H1 (cell line): ENCODE data around the gene EPHA4. TPM values are rescaled to one million over a fixed set of nuclear protein-coding genes. Genes with fewer than 3 reads are reported as not detected.

ENCODE experiments used
- CTCF ChIA-PET: fragments of 300-600 bp; sonication (Branson Sonifier 250); formaldehyde crosslinking; loops from one replicate; lab custom pipeline; 2021; ENCODE audit not compliant: partially characterized antibody; lab: Charles Lee
- POLR2A ChIA-PET: fragments of 300-600 bp; sonication (Branson Sonifier 250); formaldehyde crosslinking; loops from one replicate; lab custom pipeline; 2021; ENCODE audit warnings: inconsistent platforms; ENCODE audit not compliant: partially characterized antibody; lab: Charles Lee
- DNase-seq, 2 experiments: peaks; one replicate each; pipeline versions ENCODE4 v3.0.0 to v3.0.0-alpha.2; 2010 to 2022; ENCODE audit warnings: low spot score in 2 of 2, low read depth in 1 of 2, mixed read lengths in 1 of 2
- FAIRE-seq: peaks from 2 replicates; lab custom pipeline; 2011; peaks lifted over from hg19 to GRCh38; lab: Jason Lieb, UNC
- H2AFZ ChIP-seq: 2 replicates; pipeline ENCODE4 v1.8.1; 2012; ENCODE audit warnings: low read length, inconsistent platforms
- H2AK5ac ChIP-seq: 2 replicates; pipeline ENCODE4 v1.6.1; 2013; ENCODE audit warnings: low read depth, low read length
- H2BK120ac ChIP-seq: replicated peaks from 2 replicates; pipeline ENCODE3; 2013; ENCODE audit warnings: low read depth, low read length, inconsistent platforms
- H2BK12ac ChIP-seq: 2 replicates; pipeline ENCODE4 v1.6.1; 2013; ENCODE audit warnings: low read depth, low read length
- H2BK15ac ChIP-seq: 2 replicates; pipeline ENCODE4 v1.6.1; 2013; ENCODE audit warnings: low read length
- H2BK20ac ChIP-seq: 2 replicates; pipeline ENCODE4 v1.6.1; 2013; ENCODE audit warnings: low read length
- H2BK5ac ChIP-seq: 2 replicates; pipeline ENCODE4 v1.6.1; 2013; ENCODE audit warnings: low read depth, low read length
- H3K14ac ChIP-seq: 2 replicates; pipeline ENCODE4 v1.6.1; 2013; ENCODE audit warnings: inconsistent platforms; ENCODE audit not compliant: insufficient read length
- H3K18ac ChIP-seq: 2 replicates; pipeline ENCODE4 v1.6.1; 2013; ENCODE audit warnings: low read length; ENCODE audit errors: extremely low read depth
- H3K23ac ChIP-seq: 2 replicates; pipeline ENCODE4 v1.6.1; 2013; ENCODE audit warnings: inconsistent platforms; ENCODE audit not compliant: insufficient read length
- H3K23me2 ChIP-seq: 2 replicates; pipeline ENCODE4 v1.6.1; 2013; ENCODE audit warnings: low read depth, low read length
- H3K27ac ChIP-seq: 2 replicates; pipeline ENCODE4 v1.6.1; 2011; ENCODE audit warnings: low read depth, low read length, inconsistent platforms
- H3K27me3 ChIP-seq, 4 experiments: replicated peaks in 1 of 4; 1 replicate in 1 of 4; 2 replicates in 3 of 4; pipeline versions ENCODE4 v1.6.1 to v1.8.1; 2011 to 2013; ENCODE audit warnings: low read length in 3 of 4, mild to moderate bottlenecking in 3 of 4, inconsistent platforms in 2 of 4, mixed read lengths in 2 of 4, moderate library complexity in 1 of 4; ENCODE audit not compliant: control insufficient read depth in 3 of 4, insufficient read depth in 3 of 4; ENCODE audit errors: extremely low read depth in 1 of 4
- H3K36me3 ChIP-seq, 4 experiments: 2 replicates each; pipeline versions ENCODE4 v1.6.1 to v1.8.1; 2011 to 2013; ENCODE audit warnings: mild to moderate bottlenecking in 4 of 4, low read length in 3 of 4, moderate library complexity in 2 of 4, control low read depth in 1 of 4, inconsistent platforms in 1 of 4; ENCODE audit not compliant: insufficient read depth in 4 of 4, control insufficient read depth in 2 of 4
- H3K4ac ChIP-seq: replicated peaks from 2 replicates; pipeline ENCODE3; 2013; ENCODE audit warnings: low read length, low read depth, mixed read lengths, inconsistent platforms; ENCODE audit not compliant: insufficient read length
- H3K4me1 ChIP-seq, 4 experiments: replicated peaks in 1 of 4; 1 replicate in 1 of 4; 2 replicates in 3 of 4; pipeline versions ENCODE4 v1.6.1 to v1.8.1; 2011 to 2013; ENCODE audit warnings: low read length in 3 of 4, inconsistent platforms in 2 of 4, mixed read lengths in 1 of 4; ENCODE audit not compliant: insufficient read depth in 4 of 4, control insufficient read depth in 3 of 4
- H3K4me2 ChIP-seq, 2 experiments: 2 replicates each; pipeline versions ENCODE4 v1.6.1 to v1.8.1; 2011 to 2013; ENCODE audit warnings: low read depth in 2 of 2, low read length in 2 of 2, control low read depth in 1 of 2, inconsistent platforms in 1 of 2, mild to moderate bottlenecking in 1 of 2; ENCODE audit not compliant: insufficient read depth in 1 of 2
- H3K4me3 ChIP-seq, 4 experiments: fragments of 200-600, 300-600 bp in 1 of 4; sonication (generic), shearing (Covaris generic), sonication (Bioruptor Twin) in 1 of 4; 2 replicates each; pipeline versions ENCODE4 v1.5.1 to v1.8.1; 2011 to 2016; ENCODE audit warnings: low read length in 4 of 4, low read depth in 3 of 4, control low read depth in 2 of 4, inconsistent platforms in 2 of 4, mild to moderate bottlenecking in 2 of 4, mixed read lengths in 1 of 4, moderate library complexity in 1 of 4; ENCODE audit not compliant: insufficient read depth in 2 of 4; ENCODE audit errors: extremely low read depth in 1 of 4
- H3K56ac ChIP-seq: replicated peaks from 2 replicates; pipeline ENCODE3; 2013; ENCODE audit warnings: low read depth, mild to moderate bottlenecking, mixed read lengths, low read length, inconsistent platforms; ENCODE audit not compliant: insufficient read length
- H3K79me1 ChIP-seq: 2 replicates; pipeline ENCODE4 v1.6.1; 2013; ENCODE audit warnings: low read depth, low read length, control low read depth
- H3K79me2 ChIP-seq, 2 experiments: 2 replicates each; pipeline versions ENCODE4 v1.6.1 to v1.8.1; 2012 to 2013; ENCODE audit warnings: low read length in 2 of 2, mild to moderate bottlenecking in 2 of 2, inconsistent platforms in 1 of 2; ENCODE audit not compliant: insufficient read depth in 2 of 2, control insufficient read depth in 1 of 2
- H3K9ac ChIP-seq, 4 experiments: replicated peaks in 1 of 4; 1 replicate in 1 of 4; 2 replicates in 3 of 4; pipeline versions ENCODE4 v1.6.1 to v1.8.1; 2011 to 2013; ENCODE audit warnings: low read depth in 3 of 4, low read length in 3 of 4, control low read depth in 2 of 4, mild to moderate bottlenecking in 2 of 4, moderate library complexity in 2 of 4, inconsistent platforms in 1 of 4; ENCODE audit errors: extremely low read depth in 1 of 4
- H3K9me3 ChIP-seq, 2 experiments: 2 replicates each; pipeline versions ENCODE4 v1.6.1 to v1.8.1; 2012 to 2013; ENCODE audit warnings: mild to moderate bottlenecking in 2 of 2, moderate library complexity in 2 of 2, control low read depth in 1 of 2, inconsistent platforms in 1 of 2, low read depth in 1 of 2, low read length in 1 of 2, mixed read lengths in 1 of 2; ENCODE audit not compliant: insufficient read depth in 2 of 2
- H4K20me1 ChIP-seq, 2 experiments: replicated peaks in 1 of 2; 2 replicates each; pipeline versions ENCODE3 to v1.8.1; 2011 to 2013; ENCODE audit warnings: inconsistent platforms in 2 of 2, low read length in 2 of 2, mild to moderate bottlenecking in 1 of 2; ENCODE audit not compliant: insufficient read depth in 2 of 2, control insufficient read depth in 1 of 2
- H4K5ac ChIP-seq: 2 replicates; pipeline ENCODE4 v1.6.1; 2013; ENCODE audit warnings: low read length, low read depth, mixed read lengths, inconsistent platforms; ENCODE audit not compliant: insufficient read length
- H4K8ac ChIP-seq: 2 replicates; pipeline ENCODE4 v1.8.0; 2013; ENCODE audit warnings: mild to moderate bottlenecking, moderate library complexity, low read length, inconsistent platforms; ENCODE audit not compliant: insufficient read depth; ENCODE audit errors: extremely low read depth
- H4K91ac ChIP-seq: replicated peaks from 2 replicates; pipeline ENCODE3; 2013; ENCODE audit warnings: low read length, mixed read lengths, inconsistent platforms; ENCODE audit not compliant: insufficient read length
- CEBPB ChIP-seq: IDR thresholded peaks from 2 replicates; pipeline ENCODE4 v1.6.1; 2012; ENCODE audit warnings: low read depth, low read length
- HDAC2 ChIP-seq, 2 experiments: fragments of 300-600 bp in 1 of 2; sonication (generic) in 1 of 2; IDR thresholded peaks; 2 replicates each; pipeline ENCODE4 v1.6.1; 2011 to 2012; ENCODE audit warnings: low read depth in 2 of 2, low read length in 2 of 2, mild to moderate bottlenecking in 2 of 2, moderate library complexity in 2 of 2, borderline replicate concordance in 1 of 2, inconsistent platforms in 1 of 2
- JUN ChIP-seq: IDR thresholded peaks from 2 replicates; pipeline ENCODE4 v1.6.1; 2011; ENCODE audit warnings: low read depth, mild to moderate bottlenecking, improper control_type of control experiment, low read length
- KDM1A ChIP-seq: fragments of 200-600, 300-600 bp; sonication (generic); IDR thresholded peaks from 2 replicates; pipeline ENCODE4 v1.7.1; 2016; ENCODE audit warnings: mild to moderate bottlenecking, low read length, borderline replicate concordance
- MAFK ChIP-seq: IDR thresholded peaks from 2 replicates; pipeline ENCODE4 v1.6.1; 2012; ENCODE audit warnings: low read depth, mild to moderate bottlenecking, improper control_type of control experiment, low read length
- NANOG ChIP-seq: IDR thresholded peaks from 2 replicates; pipeline ENCODE4 v1.6.1; 2011; ENCODE audit warnings: low read length, low read depth, mild to moderate bottlenecking, inconsistent platforms; ENCODE audit not compliant: insufficient read depth, poor library complexity, severe bottlenecking
- POU5F1 ChIP-seq: IDR thresholded peaks from 2 replicates; pipeline ENCODE4 v1.6.1; 2011; ENCODE audit warnings: low read depth, mild to moderate bottlenecking, low read length, moderate library complexity
- RXRA ChIP-seq: IDR thresholded peaks from 2 replicates; pipeline ENCODE4 v1.6.1; 2011; ENCODE audit warnings: low read depth, mild to moderate bottlenecking, low read length, moderate library complexity; ENCODE audit not compliant: insufficient read depth
- SP4 ChIP-seq: IDR thresholded peaks from 2 replicates; pipeline ENCODE4 v1.6.1; 2012; ENCODE audit warnings: low read length, inconsistent platforms
- WGBS, 2 experiments: shearing (Covaris generic) in 1 of 2; methylation state at CpG; one replicate each; pipeline versions ENCODE4 v1.1.6 to v1.1.7; 2013 to 2015; ENCODE audit warnings: low lambda C conversion rate in 2 of 2, mixed read lengths in 2 of 2, inconsistent platforms in 1 of 2, low coverage in 1 of 2, missing lambda C conversion rate in 1 of 2; ENCODE audit not compliant: insufficient replicate concordance in 2 of 2, insufficient coverage in 1 of 2, insufficient read length in 1 of 2; ENCODE audit errors: extremely low coverage in 1 of 2, missing lambda C conversion rate in 1 of 2; 5-methylcytosine and 5-hydroxymethylcytosine counted together
- polyA plus RNA-seq, 7 experiments: library from polyadenylated mRNA; depleted of rRNA in 3 of 7; stranded (reverse) in 5 of 7; unstranded in 2 of 7; fragments of >200 nt in 5 of 7; fragments of 200-250 nt in 2 of 7; gene quantifications; 1 replicate in 5 of 7; 2 replicates in 1 of 7; 4 replicates in 1 of 7; pipeline versions ENCODE4 v1.2.1 to v1.2.3, GENCODE V29; 2011 to 2013; ENCODE audit warnings: missing spikeins in 2 of 7, mixed read lengths in 2 of 7
- total RNA-seq: library from RNA; stranded (reverse); fragmentation: NEBNext Ultra II Directional; extraction: Animal tissue kit (Norgen Biotek cat#: 25700); gene quantifications from 2 replicates; pipeline ENCODE4 v1.2.1, GENCODE V29; 2021

EPHA4 gene
- total and polyA plus RNA-seq, 2 of the 8 experiments (the other 6 are each of a cell fraction or from before 2014, with no cell fraction given) = 4.3 to 5.7 TPM

DNA sequence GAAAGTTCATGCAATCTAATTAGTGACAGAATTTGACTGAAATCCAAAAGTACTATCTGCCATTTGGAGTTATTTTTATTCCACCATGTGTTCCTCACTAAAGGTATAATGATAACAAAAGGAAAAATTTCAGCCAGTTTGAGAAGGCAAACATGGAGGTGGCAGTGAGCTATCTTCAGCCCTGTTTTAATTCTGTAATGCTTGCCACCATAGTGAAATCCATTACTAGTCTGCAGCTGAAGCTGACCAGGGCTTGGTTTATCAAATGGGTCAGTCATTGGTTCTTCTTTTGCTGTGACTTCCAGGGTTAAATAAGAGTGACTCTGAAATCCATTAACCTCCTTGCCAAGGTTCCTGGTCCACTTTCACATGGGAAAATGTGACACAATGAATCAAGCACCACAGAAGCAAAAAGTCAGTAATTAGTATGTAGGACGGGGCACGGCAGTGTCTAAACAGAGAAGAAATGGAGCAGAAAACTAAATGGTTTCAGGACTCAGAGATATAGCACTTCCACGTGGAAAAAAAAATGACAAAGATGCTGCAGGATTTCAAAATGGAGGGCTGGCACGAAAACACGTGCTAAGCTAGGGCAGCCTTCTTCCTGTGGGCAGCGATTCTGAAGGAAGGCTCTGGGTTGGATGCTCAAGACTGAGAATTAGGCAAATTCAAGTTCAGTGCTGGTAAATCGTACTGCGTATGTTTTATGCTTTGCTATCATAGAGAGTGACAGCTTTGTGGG lies 87.2 kb downstream of the EPHA4 start:
- Histone ChIP-seq H3K23me2 (no peaks in the 10 kb centered on the region), H3K23ac (no peak overlapping the region), H4K91ac (no peak overlapping the region), H2BK5ac (no peak overlapping the region), H3K18ac (no peak overlapping the region), H2BK12ac (no peak overlapping the region), H2AK5ac (no peak overlapping the region), H2BK120ac (no peak overlapping the region), H3K9me3 (no peaks in the 10 kb centered on the region), H2AFZ (no peak overlapping the region), H3K79me1 (no peaks in the 10 kb centered on the region), H3K79me2 (no peaks in the 10 kb centered on the region), H4K8ac (no peak overlapping the region), H3K36me3 (no peaks in the 10 kb centered on the region; a peak in 1 of 8 replicates), H3K4me1 (no peaks in the 10 kb centered on the region), H3K4me3 (no peak overlapping the region), H3K14ac (no peak overlapping the region), H2BK15ac (no peak overlapping the region), H3K9ac (no peak overlapping the region), H3K4me2 (no peak overlapping the region), H3K4ac (no peak overlapping the region), H4K20me1 (no peaks in the 10 kb centered on the region), H3K27ac (no peak overlapping the region), H3K27me3 (no peaks in the 10 kb centered on the region), H2BK20ac (no peak overlapping the region), H4K5ac (no peak overlapping the region), H3K56ac (no peak overlapping the region)
- 96% methylated on average over 8 of the region's 8 CpGs; no CpG with 5 or more reads in 1 of the 2 experiments for WGBS, 2 experiments
- ChIA-PET CTCF (interaction anchor here (2.0 to 2.4 kb wide), 3 partner anchors 15 to 26 kb away, joined by 7 to 8 read pairs (median 8); no protein-coding TSS in a partner anchor), POLR2A (no interaction called here)
- DNase-seq (no peak), FAIRE-seq (no peak)
- TF ChIP-seq JUN (no peak), KDM1A (no peak), MAFK (no peak), NANOG (no peak), CEBPB (no peak), SP4 (no peak), RXRA (no peak), POU5F1 (no peak), HDAC2 (IDR thresholded peaks at IDR 0.05; ENCODE audit: borderline replicate concordance in 1 of 2, low read depth in 2 of 2, low read length in 2 of 2) (no peak)
